GM19452 (cell line): ENCODE measurements around the gene CDK10.
"Not testable (repeated sequence)": the region's sequence is repeated elsewhere in the genome, so short reads cannot be mapped to it uniquely, and the experiment has no call there.

ENCODE experiments used
- ATAC-seq: cut with Tn5 transposase; IDR thresholded peaks from one replicate; pipeline ENCODE4 v1.9.1; 2021; ENCODE audit not compliant: unreplicated experiment

Gene CDK10

GRCh38 chr16:89667000-89667399 is 19.5 kb upstream of the CDK10 start:
- not testable (repeated sequence) for ATAC-seq

GRCh38 chr16:89667633-89668032 is 18.9 kb upstream of the CDK10 start:
- ATAC-seq, result no peak

GRCh38 chr16:89668790-89669158 is 17.7 kb upstream of the CDK10 start:
- ATAC-seq, result no peak

GRCh38 chr16:89669755-89670154 is 16.7 kb upstream of the CDK10 start:
- no peak for ATAC-seq

- no peak for ATAC-seq
Observed at GRCh38 chr16:89670496-89671431, 15.7 kb upstream of the CDK10 start.

GRCh38 chr16:89671565-89671964 is 14.9 kb upstream of the CDK10 start:
- ATAC-seq, result not testable (repeated sequence)

GRCh38 chr16:89672177-89672941 is 14.1 kb upstream of the CDK10 start:
- ATAC-seq, result no peak

GRCh38 chr16:89678258-89678657 is 8.2 kb upstream of the CDK10 start:
- no peak for ATAC-seq

- no peak for ATAC-seq
Observed at GRCh38 chr16:89685916-89686315, 573 bp upstream of the CDK10 start.

GRCh38 chr16:89687092-89687940 is 827 bp downstream of the CDK10 start:
- ATAC-seq, result peak; percentile 46

GRCh38 chr16:89688395-89688794 is 1.9 kb downstream of the CDK10 start:
- no peak for ATAC-seq

GRCh38 chr16:89689142-89689541 is 2.7 kb downstream of the CDK10 start:
- ATAC-seq, result no peak

- ATAC-seq, result not testable (repeated sequence)
Observed at GRCh38 chr16:89689621-89690020, 3.1 kb downstream of the CDK10 start.

- ATAC-seq, result no peak
Observed at GRCh38 chr16:89690392-89690901, 4.0 kb downstream of the CDK10 start.

GRCh38 chr16:89691231-89691985 is 4.9 kb downstream of the CDK10 start:
- ATAC-seq, result no peak

- no peak for ATAC-seq
Observed at GRCh38 chr16:89691986-89692569, 5.6 kb downstream of the CDK10 start.

- no peak for ATAC-seq
Observed at GRCh38 chr16:89693289-89693731, 6.8 kb downstream of the CDK10 start.

GRCh38 chr16:89693931-89694783 is 7.7 kb downstream of the CDK10 start:
- no peak for ATAC-seq

- ATAC-seq, result not testable (repeated sequence)
Observed at GRCh38 chr16:89694784-89695085, 8.2 kb downstream of the CDK10 start.
